NCI-H2029 treated with DMSO at 0.1 percent for 48 hours (cell line): ENCODE measurements around the gene RXFP2.

Experiments used
- DNase-seq: peaks from one replicate; lab custom pipeline; 2025; lab: John Stamatoyannopoulos, UW

The RXFP2 gene

GRCh38 chr13:31826521-31826920 is 87.2 kb downstream of the RXFP2 start:
- no peak for DNase-seq

GRCh38 chr13:31827707-31828106 is 88.4 kb downstream of the RXFP2 start:
- DNase-seq: no peak

GRCh38 chr13:31835932-31836331 is 96.6 kb downstream of the RXFP2 start:
- no peak for DNase-seq

GRCh38 chr13:31843044-31843443 is 103.7 kb downstream of the RXFP2 start:
- no peak for DNase-seq

- DNase-seq: peak; percentile 5
Observed at GRCh38 chr13:31846182-31846938, 107.0 kb downstream of the RXFP2 start.

- DNase-seq: no peak
Observed at GRCh38 chr13:31846961-31847752, 107.8 kb downstream of the RXFP2 start.

- no peak for DNase-seq
Observed at GRCh38 chr13:31848621-31849020, 109.3 kb downstream of the RXFP2 start.

GRCh38 chr13:31849206-31849605 is 109.9 kb downstream of the RXFP2 start:
- DNase-seq: no peak

- no peak for DNase-seq
Observed at GRCh38 chr13:31850041-31850555, 110.8 kb downstream of the RXFP2 start.

GRCh38 chr13:31851216-31851615 is 111.9 kb downstream of the RXFP2 start:
- no peak for DNase-seq
